PC-3 (cell line): ENCODE measurements around the gene SAP30BP.

Experiments used
- CTCF ChIP-seq: fragments of 300-600 bp; sonication (generic); conservative IDR thresholded peaks from 2 replicates; pipeline ENCODE4 v1.5.1; 2017; ENCODE audit warnings: antibody characterized with exemption, low read depth, mild to moderate bottlenecking, low read length
- EZH2 ChIP-seq: fragments of 300-600 bp; sonication (generic); IDR thresholded peaks from one replicate; pipeline ENCODE4 v1.6.1; 2017; ENCODE audit warnings: antibody characterized with exemption, mild to moderate bottlenecking, low read length; ENCODE audit not compliant: unreplicated experiment
- EZH2phosphoT487 ChIP-seq: fragments of 300-600 bp; sonication (generic); IDR thresholded peaks from 2 replicates; pipeline ENCODE4 v1.6.1; 2018; ENCODE audit warnings: mild to moderate bottlenecking, antibody characterized with exemption, low read length, borderline replicate concordance

- no peak for TF ChIP-seq CTCF
- TF ChIP-seq EZH2, result no peak
- TF ChIP-seq EZH2phosphoT487, result no peak
These were observed 45.6 kb upstream of the SAP30BP start for GRCh38 chr17:75621489-75621888.
